IMR-90 (cell line): ENCODE measurements around the gene BDNF. TPM values are rescaled to one million over a fixed set of nuclear protein-coding genes. Genes with fewer than 3 reads are reported as not detected.

Source experiments
- ATAC-seq: fragments of 200-7000 bp; cut with Tn5 transposase; 2 replicates; pipeline ENCODE4 v1.9.1; 2020; ENCODE audit warnings: low read depth, mild to moderate bottlenecking, moderate library complexity
- BruUV-seq: library from RNA; stranded (reverse); fragments of 400-500 nt; replicated peaks from 2 replicates; lab custom pipeline; 2021; lab: Mats Ljungman, UMichigan
- CTCF ChIA-PET: fragments of 300-600 bp; formaldehyde crosslinking; extraction: SDS; loops from one replicate; lab custom pipeline; 2021; ENCODE audit warnings: antibody characterized with exemption; lab: Yijun Ruan, JAX
- POLR2A ChIA-PET: fragments of 300-600 bp; sonication (Branson Sonifier 250); formaldehyde crosslinking; loops from one replicate; lab custom pipeline; 2022; ENCODE audit warnings: antibody characterized with exemption; ENCODE audit not compliant: unreplicated experiment; lab: Charles Lee
- DNase-seq: peaks from one replicate; pipeline ENCODE4 v3.0.0; 2013
- H2AFZ ChIP-seq: replicated peaks from 2 replicates; pipeline ENCODE3; 2013; ENCODE audit warnings: low read length, mild to moderate bottlenecking; ENCODE audit not compliant: poor library complexity
- H2AK5ac ChIP-seq: 2 replicates; pipeline ENCODE4 v1.6.1; 2013; ENCODE audit warnings: low read depth, low read length, inconsistent platforms
- H2AK9ac ChIP-seq: replicated peaks from 2 replicates; pipeline ENCODE3; 2013; ENCODE audit warnings: mild to moderate bottlenecking, low read depth, low read length, moderate library complexity; ENCODE audit not compliant: poor library complexity
- H2BK120ac ChIP-seq: 2 replicates; pipeline ENCODE4 v1.6.1; 2013; ENCODE audit warnings: low read depth, low read length, inconsistent platforms
- H2BK15ac ChIP-seq: 3 replicates; pipeline ENCODE4 v1.6.1; 2013; ENCODE audit warnings: low read depth, low read length, inconsistent platforms
- H2BK20ac ChIP-seq: 2 replicates; pipeline ENCODE4 v1.6.1; 2013; ENCODE audit warnings: low read depth, mild to moderate bottlenecking, inconsistent platforms, low read length, moderate library complexity
- H2BK5ac ChIP-seq: 2 replicates; pipeline ENCODE4 v1.6.1; 2013; ENCODE audit warnings: mild to moderate bottlenecking, low read depth, low read length, inconsistent platforms; ENCODE audit not compliant: poor library complexity, severe bottlenecking
- H3K14ac ChIP-seq: replicated peaks from 2 replicates; pipeline ENCODE4 v1.6.1; 2013; ENCODE audit warnings: low read depth, low read length, inconsistent platforms
- H3K18ac ChIP-seq: 2 replicates; pipeline ENCODE4 v1.6.1; 2013; ENCODE audit warnings: low read depth, low read length, control low read depth
- H3K23ac ChIP-seq: 2 replicates; pipeline ENCODE4 v1.6.1; 2013; ENCODE audit warnings: low read depth, low read length, inconsistent platforms
- H3K27ac ChIP-seq: 2 replicates; pipeline ENCODE4 v1.5.1; 2013; ENCODE audit warnings: mild to moderate bottlenecking, control low read depth, low read length; ENCODE audit not compliant: insufficient read depth
- H3K27me3 ChIP-seq: 2 replicates; pipeline ENCODE4 v1.6.1; 2013; ENCODE audit warnings: low read length; ENCODE audit not compliant: control insufficient read depth, insufficient read depth
- H3K36me3 ChIP-seq: 2 replicates; pipeline ENCODE4 v1.6.1; 2013; ENCODE audit warnings: low read length, mixed read lengths; ENCODE audit not compliant: control insufficient read depth, insufficient read depth
- H3K4ac ChIP-seq: 2 replicates; pipeline ENCODE4 v1.6.1; 2013; ENCODE audit warnings: low read depth, low read length, inconsistent platforms
- H3K4me1 ChIP-seq: 2 replicates; pipeline ENCODE4 v1.6.1; 2013; ENCODE audit warnings: low read length, mixed read lengths; ENCODE audit not compliant: control insufficient read depth, insufficient read depth
- H3K4me2 ChIP-seq: 2 replicates; pipeline ENCODE4 v1.6.1; 2013; ENCODE audit warnings: low read depth, mild to moderate bottlenecking, control low read depth, low read length, moderate library complexity
- H3K4me3 ChIP-seq: 2 replicates; pipeline ENCODE4 v1.5.1; 2013; ENCODE audit warnings: low read depth, mild to moderate bottlenecking, control low read depth, low read length, moderate library complexity; ENCODE audit not compliant: insufficient read depth
- H3K56ac ChIP-seq: 2 replicates; pipeline ENCODE4 v1.6.1; 2013; ENCODE audit warnings: low read length, inconsistent platforms; ENCODE audit not compliant: insufficient read depth; ENCODE audit errors: extremely low read depth
- H3K79me1 ChIP-seq, 2 experiments: 2 replicates each; pipeline ENCODE4 v1.6.1; 2013; ENCODE audit warnings: low read length in 2 of 2, inconsistent platforms in 1 of 2, low read depth in 1 of 2
- H3K9ac ChIP-seq: 2 replicates; pipeline ENCODE4 v1.6.1; 2013; ENCODE audit warnings: low read depth, low read length, control low read depth
- H3K9me1 ChIP-seq: 2 replicates; pipeline ENCODE4 v1.6.1; 2013; ENCODE audit warnings: low read length, inconsistent platforms; ENCODE audit not compliant: insufficient read depth
- H3K9me3 ChIP-seq: 2 replicates; pipeline ENCODE4 v1.6.1; 2013; ENCODE audit warnings: low read length; ENCODE audit not compliant: control insufficient read depth, insufficient read depth
- H4K20me1 ChIP-seq: 2 replicates; pipeline ENCODE4 v1.6.1; 2013; ENCODE audit warnings: low read length, inconsistent platforms; ENCODE audit not compliant: insufficient read depth
- H4K5ac ChIP-seq: 2 replicates; pipeline ENCODE4 v1.6.1; 2013; ENCODE audit warnings: mild to moderate bottlenecking, low read depth, low read length, control low read depth
- H4K8ac ChIP-seq, 2 experiments: 2 replicates each; pipeline ENCODE4 v1.6.1; 2013; ENCODE audit warnings: low read depth in 2 of 2, low read length in 2 of 2, control low read depth in 1 of 2, inconsistent platforms in 1 of 2
- H4K91ac ChIP-seq: 2 replicates; pipeline ENCODE4 v1.6.1; 2013; ENCODE audit warnings: low read depth, low read length, inconsistent platforms; ENCODE audit not compliant: insufficient read depth
- CHD1 ChIP-seq: IDR thresholded peaks from 2 replicates; pipeline ENCODE4 v1.6.1; 2012; ENCODE audit warnings: low read depth, low read length, improper control_type of control experiment
- FOS ChIP-seq: fragments of 150-350 bp; IDR thresholded peaks from 2 replicates; pipeline ENCODE4 v1.6.1; 2016; ENCODE audit warnings: low read depth, low read length
- MXI1 ChIP-seq: IDR thresholded peaks from 2 replicates; pipeline ENCODE4 v1.6.1; 2012; ENCODE audit warnings: low read depth, mild to moderate bottlenecking, low read length, moderate library complexity, borderline replicate concordance
- USF2 ChIP-seq: fragments of 150-350 bp; IDR thresholded peaks from 2 replicates; pipeline ENCODE4 v1.6.1; 2017; ENCODE audit warnings: mild to moderate bottlenecking, antibody characterized with exemption, low read length, low read depth
- dilution Hi-C: fragments of 300-500 bp; cut with HindIII; formaldehyde crosslinking; loops from one replicate; pipeline ENCODE4 v1.14.3; 2018; ENCODE audit warnings: low sequenced_read_pairs; ENCODE audit not compliant: unreplicated experiment
- in situ Hi-C: fragments of 300-500 bp; cut with MboI; formaldehyde crosslinking; loops from 3 replicates; pipeline ENCODE4 v1.14.3; 2019; ENCODE audit warnings: low sequenced_read_pairs, inconsistent platforms, mixed read lengths
- intact Hi-C: fragments of 100-400 bp; cut with micrococcal nuclease; formaldehyde crosslinking; loops from 2 replicates; pipeline ENCODE4 v1.10.0; 2022
- polyA plus RNA-seq, 3 experiments: library from polyadenylated mRNA; depleted of rRNA; stranded (reverse); fragments of >200 nt; gene quantifications; 2 replicates each; pipeline ENCODE4 v1.2.3, GENCODE V29; 2012; ENCODE audit warnings: low replicate concordance in 1 of 3
- total RNA-seq: library from RNA; depleted of rRNA; stranded (reverse); fragments of >200 nt; gene quantifications from 2 replicates; pipeline ENCODE4 v1.2.3, GENCODE V29; 2012; rRNA removed
- TF ChIP-seq, protein P1 (sequence below): fragments of 150-350 bp; IDR thresholded peaks from 2 replicates; pipeline ENCODE4 v1.6.1; 2016; ENCODE audit warnings: low read depth, mild to moderate bottlenecking, low read length, moderate library complexity, borderline replicate concordance

BDNF gene
- total and polyA plus RNA-seq, 2 of the 4 experiments (the other 2 are of a cell fraction): 94.8 to 152 TPM

GRCh38 chr11:27605422-27605821, 94.8 kb downstream of the BDNF start:
- in situ Hi-C loops (no loop called here), dilution Hi-C loops (no loop called here), intact Hi-C loops (no loop called here)
- Histone ChIP-seq H3K9me3 (no peaks in the 10 kb centered on the region), H3K4me1 (no peaks in the 10 kb centered on the region), H3K4me3 (no peak overlapping the region), H4K8ac (no peak overlapping the region), H3K23ac (no peak overlapping the region), H3K4ac (no peak overlapping the region), H3K9me1 (no peaks in the 10 kb centered on the region), H2BK120ac (no peak overlapping the region), H2BK15ac (no peak overlapping the region), H3K27me3 (no peaks in the 10 kb centered on the region), H3K9ac (no peak overlapping the region), H2AFZ (no peak overlapping the region), H3K56ac (no peak overlapping the region), H3K36me3 (no peaks in the 10 kb centered on the region), H3K79me1 (no peaks in the 10 kb centered on the region), H3K18ac (no peak overlapping the region), H3K4me2 (no peak overlapping the region), H2BK20ac (no peak overlapping the region), H2AK5ac (no peak overlapping the region), H4K5ac (no peak overlapping the region), H3K14ac (no peak overlapping the region), H3K27ac (no peak overlapping the region), H2BK5ac (no peak overlapping the region), H4K91ac (no peak overlapping the region), H4K20me1 (no peaks in the 10 kb centered on the region), H2AK9ac (no peak overlapping the region)
- no peak for ATAC-seq
- DNase-seq: no peak
- TF ChIP-seq FOS (no peak), MXI1 (no peak), USF2 (no peak), CHD1 (no peak)
- TF ChIP-seq, protein P1, sequence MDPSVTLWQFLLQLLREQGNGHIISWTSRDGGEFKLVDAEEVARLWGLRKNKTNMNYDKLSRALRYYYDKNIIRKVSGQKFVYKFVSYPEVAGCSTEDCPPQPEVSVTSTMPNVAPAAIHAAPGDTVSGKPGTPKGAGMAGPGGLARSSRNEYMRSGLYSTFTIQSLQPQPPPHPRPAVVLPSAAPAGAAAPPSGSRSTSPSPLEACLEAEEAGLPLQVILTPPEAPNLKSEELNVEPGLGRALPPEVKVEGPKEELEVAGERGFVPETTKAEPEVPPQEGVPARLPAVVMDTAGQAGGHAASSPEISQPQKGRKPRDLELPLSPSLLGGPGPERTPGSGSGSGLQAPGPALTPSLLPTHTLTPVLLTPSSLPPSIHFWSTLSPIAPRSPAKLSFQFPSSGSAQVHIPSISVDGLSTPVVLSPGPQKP: no peak
- POLR2A ChIA-PET: no interaction called here
- no TSS peak for BruUV-seq
- CTCF ChIA-PET: no interaction called here

Other genes with a start within 250 kb of the BDNF start
- gene LGR4, start 227.7 kb downstream of the BDNF start, total RNA-seq: 6.8 and 8.1 TPM in 2 replicates
- gene LGR4, start 227.7 kb downstream of the BDNF start, polyA plus RNA-seq (2012; rRNA removed): 2.2 and 2.9 TPM in 2 replicates
- 25.5 and 58.3 TPM in 2 replicates for gene LIN7C, start 193.7 kb downstream of the BDNF start, total RNA-seq
- 7.4 and 12.2 TPM in 2 replicates for gene LIN7C, start 193.7 kb downstream of the BDNF start, polyA plus RNA-seq (2012; rRNA removed)